T-cell (primary cell): Measurements from ENCODE around the gene TC2N. TPM values are rescaled to one million over a fixed set of nuclear protein-coding genes. Genes with fewer than 3 reads are reported as not detected.
A peak's percentile ranks its signal among the peaks of the same experiment; 100 is the strongest.

Source experiments
- ATAC-seq, 4 experiments: fragments of 200-7000 bp in 3 of 4; fragments of 150-1000 bp in 1 of 4; cut with Tn5 transposase; replicated peaks in 1 of 4; 1 replicate in 3 of 4; 2 replicates in 1 of 4; pipeline ENCODE4 v1.10.0; 2021; ENCODE audit warnings: moderate library complexity in 3 of 4, mild to moderate bottlenecking in 2 of 4, moderate number of reproducible peaks in 1 of 4
- CTCF ChIA-PET, 2 donors: fragments of 300-600 bp; sonication (Branson Sonifier 250); formaldehyde crosslinking; loops; one replicate each; lab custom pipeline; 2022; ENCODE audit warnings: antibody characterized with exemption in 2 of 2; lab: Charles Lee
- POLR2A ChIA-PET, 2 donors: fragments of 300-600 bp; sonication (Branson Sonifier 250); formaldehyde crosslinking; loops; one replicate each; lab custom pipeline; 2022; ENCODE audit warnings: antibody characterized with exemption in 2 of 2; lab: Charles Lee
- DNase-seq, 35 experiments: peaks; one replicate each; pipeline versions ENCODE4 v3.0.0 to v3.0.0-alpha.2; 2013 to 2023
- H3K27ac ChIP-seq: one replicate; pipeline ENCODE4 v1.5.1; 2013; ENCODE audit warnings: low read length
- H3K27me3 ChIP-seq, 2 experiments: replicated peaks in 1 of 2; 1 replicate in 1 of 2; 2 replicates in 1 of 2; pipeline versions ENCODE4 v1.6.1 to v1.7.0; 2013; ENCODE audit warnings: low read length in 1 of 2, mixed read lengths in 1 of 2; ENCODE audit not compliant: control insufficient read depth in 2 of 2, insufficient read depth in 2 of 2; ENCODE audit errors: extremely low read depth in 1 of 2
- H3K36me3 ChIP-seq, 2 donors: 1 replicate in 1 of 2; 2 replicates in 1 of 2; pipeline versions ENCODE4 v1.6.1 to v1.7.0; 2013; ENCODE audit warnings: low read length in 1 of 2; ENCODE audit not compliant: control insufficient read depth in 2 of 2, insufficient read depth in 1 of 2; ENCODE audit errors: extremely low read depth in 1 of 2
- H3K4me1 ChIP-seq, 2 experiments: 1 replicate in 1 of 2; 2 replicates in 1 of 2; pipeline versions ENCODE4 v1.6.1 to v1.7.0; 2013; ENCODE audit warnings: low read length in 2 of 2, mixed read lengths in 1 of 2; ENCODE audit not compliant: insufficient read depth in 2 of 2, control insufficient read depth in 1 of 2; ENCODE audit errors: extremely low read depth in 1 of 2
- H3K4me3 ChIP-seq, 2 donors: 1 replicate in 1 of 2; 2 replicates in 1 of 2; pipeline versions ENCODE4 v1.5.1 to v1.7.0; 2013; ENCODE audit warnings: mild to moderate bottlenecking in 2 of 2, low read length in 1 of 2, moderate library complexity in 1 of 2; ENCODE audit not compliant: control insufficient read depth in 1 of 2; ENCODE audit errors: extremely low read depth in 1 of 2
- H3K9me3 ChIP-seq: 2 replicates; pipeline ENCODE4 v1.7.0; 2013
- H3K27ac Mint-ChIP-seq, 2 donors: one replicate each; pipeline ENCODE4 v1.8.0; 2020 to 2021; ENCODE audit warnings: mild to moderate bottlenecking in 2 of 2, mixed read lengths in 2 of 2
- H3K27me3 Mint-ChIP-seq, 2 donors: one replicate each; pipeline ENCODE4 v1.8.0; 2021 to 2022; ENCODE audit warnings: mixed read lengths in 2 of 2
- H3K36me3 Mint-ChIP-seq: one replicate; pipeline ENCODE4 v1.8.0; 2021; ENCODE audit warnings: mixed read lengths
- H3K4me1 Mint-ChIP-seq, 3 donors: one replicate each; pipeline ENCODE4 v1.8.0; 2020 to 2022; ENCODE audit warnings: mixed read lengths in 3 of 3, mild to moderate bottlenecking in 1 of 3
- H3K4me3 Mint-ChIP-seq, 3 donors: one replicate each; pipeline ENCODE4 v1.8.0; 2020 to 2022; ENCODE audit warnings: mild to moderate bottlenecking in 3 of 3, mixed read lengths in 3 of 3, moderate library complexity in 3 of 3
- H3K9me3 Mint-ChIP-seq, 3 donors: one replicate each; pipeline ENCODE4 v1.8.0; 2020 to 2022; ENCODE audit warnings: mixed read lengths in 3 of 3
- WGBS: methylation state at CpG from one replicate; pipeline ENCODE4 v1.1.5; 2013; ENCODE audit warnings: missing lambda C conversion rate; ENCODE audit not compliant: insufficient coverage; 5-methylcytosine and 5-hydroxymethylcytosine counted together
- total RNA-seq, 35 experiments: library from RNA in 6 of 35; stranded (reverse) in 6 of 35; fragments of 120-200 nt in 1 of 35; gene quantifications; one replicate each; pipeline versions ENCODE4 v1.2.1 to v1.2.4 and lab custom pipeline; 2013 to 2026

The TC2N gene
- total RNA-seq, 5 donors from 2014 or later (not counting 1 experiment from before 2014, with no cell fraction given) = 203 to 274 (median 243) TPM

GRCh38 chr14:91774140-91775096 is 92.9 kb downstream of the TC2N start:
- Mint-ChIP-seq H3K27ac (peak overlapping the region; percentile 17 to 59), H3K4me3 (no peak overlapping the region), H3K9me3 (no peaks in the 10 kb centered on the region), H3K36me3 (peaks cover 25% of the 10 kb centered on the region), H3K27me3 (no peaks in the 10 kb centered on the region), H3K4me1 (peaks cover 17 to 27% (median 26%) of the 10 kb centered on the region in 3 donors)
- no peaks in the 10 kb centered on the region for H3K4me1 ChIP-seq
- CTCF ChIA-PET = interaction anchor here in 1 of 2 donors (0.5 kb wide), 1 partner anchor 243 kb away, joined by 3 read pairs; no protein-coding TSS in a partner anchor
- H3K4me3 ChIP-seq = no peak overlapping the region
- H3K27ac ChIP-seq = no peak overlapping the region
- WGBS = 88% methylated on average over 1 of the region's 5 CpGs
- DNase-seq = no peak
- no peaks in the 10 kb centered on the region for H3K9me3 ChIP-seq
- POLR2A ChIA-PET = interaction anchor here in 1 of 2 donors (0.7 kb wide), 1 partner anchor 44 kb away, joined by 3 read pairs; no protein-coding TSS in a partner anchor
- peak in 1 of 4 experiments; percentile 12 for ATAC-seq
- H3K36me3 ChIP-seq = peaks cover 0 to 41% of the 10 kb centered on the region in 2 donors
- no peaks in the 10 kb centered on the region for H3K27me3 ChIP-seq

- POLR2A ChIA-PET = no interaction called here
- Histone ChIP-seq H3K4me3 (no peak overlapping the region), H3K27me3 (no peaks in the 10 kb centered on the region), H3K4me1 (no peaks in the 10 kb centered on the region), H3K9me3 (no peaks in the 10 kb centered on the region), H3K27ac (no peak overlapping the region), H3K36me3 (peaks cover 0 to 9% of the 10 kb centered on the region in 2 donors)
- DNase-seq (no peak), ATAC-seq (no peak)
- CTCF ChIA-PET = no interaction called here
- H3K27ac Mint-ChIP-seq = no peak overlapping the region
- H3K4me1 Mint-ChIP-seq = peaks cover 11 to 21% (median 15%) of the 10 kb centered on the region in 3 donors
- no peaks in the 10 kb centered on the region for H3K27me3 Mint-ChIP-seq
- peaks cover 19% of the 10 kb centered on the region for H3K36me3 Mint-ChIP-seq
- no peak overlapping the region for H3K4me3 Mint-ChIP-seq
- peaks cover 0 to 1% (median under 1%) of the 10 kb centered on the region in 3 donors for H3K9me3 Mint-ChIP-seq
- no CpG with 5 or more reads among the region's 2 CpGs for WGBS
These were observed 97.2 kb downstream of the TC2N start for GRCh38 chr14:91770185-91770584.

- ChIA-PET CTCF (no interaction called here), POLR2A (no interaction called here)
- 67% methylated on average over 3 of the region's 4 CpGs for whole genome bisulfite sequencing
These were observed 111.6 kb downstream of the TC2N start for GRCh38 chr14:91755570-91756295.

GRCh38 chr14:91754819-91755218 is 112.5 kb downstream of the TC2N start:
- H3K27me3 Mint-ChIP-seq = no peaks in the 10 kb centered on the region
- ATAC-seq (no peak), DNase-seq (no peak)
- no peaks in the 10 kb centered on the region for H3K4me1 Mint-ChIP-seq
- H3K27ac ChIP-seq = no peak overlapping the region
- peaks cover 0 to 10% (median 2%) of the 10 kb centered on the region in 3 donors for H3K9me3 Mint-ChIP-seq
- H3K4me3 ChIP-seq = no peak overlapping the region
- ChIA-PET CTCF (no interaction called here), POLR2A (no interaction called here)
- WGBS = no CpG with 5 or more reads among the region's 1 CpG
- H3K9me3 ChIP-seq = no peaks in the 10 kb centered on the region
- no peak overlapping the region for H3K4me3 Mint-ChIP-seq
- peaks cover 10% of the 10 kb centered on the region for H3K36me3 Mint-ChIP-seq
- no peak overlapping the region for H3K27ac Mint-ChIP-seq
- no peaks in the 10 kb centered on the region for H3K36me3 ChIP-seq
- H3K4me1 ChIP-seq = no peaks in the 10 kb centered on the region
- H3K27me3 ChIP-seq = no peaks in the 10 kb centered on the region

More at GRCh38 chr14:91755570-91756295, 111.6 kb downstream of the TC2N start:
- Mint-ChIP-seq H3K9me3 (peaks cover 5 to 18% (median 7%) of the 10 kb centered on the region in 3 donors), H3K27me3 (no peaks in the 10 kb centered on the region), H3K36me3 (peaks cover 18% of the 10 kb centered on the region), H3K4me3 (no peak overlapping the region), H3K4me1 (no peaks in the 10 kb centered on the region), H3K27ac (no peak overlapping the region)
- no peaks in the 10 kb centered on the region for H3K4me1 ChIP-seq
- H3K36me3 ChIP-seq = peaks cover 0 to 5% of the 10 kb centered on the region in 2 donors
- ATAC-seq (no peak), DNase-seq (no peak)
- no peak overlapping the region for H3K27ac ChIP-seq
- H3K27me3 ChIP-seq = no peaks in the 10 kb centered on the region
- no peak overlapping the region for H3K4me3 ChIP-seq
- no peaks in the 10 kb centered on the region for H3K9me3 ChIP-seq

GRCh38 chr14:91754185-91754584 is 113.2 kb downstream of the TC2N start:
- H3K4me3 Mint-ChIP-seq = no peak overlapping the region
- H3K4me1 ChIP-seq = no peaks in the 10 kb centered on the region
- no peak overlapping the region for H3K27ac ChIP-seq
- no peaks in the 10 kb centered on the region for H3K4me1 Mint-ChIP-seq
- H3K36me3 ChIP-seq = no peaks in the 10 kb centered on the region
- H3K27ac Mint-ChIP-seq = no peak overlapping the region
- H3K36me3 Mint-ChIP-seq = peaks cover 6% of the 10 kb centered on the region
- ChIA-PET CTCF (no interaction called here), POLR2A (interaction anchor here in 1 of 2 donors (0.5 kb wide), 1 partner anchor 45 kb away, joined by 4 read pairs; no protein-coding TSS in a partner anchor)
- H3K9me3 Mint-ChIP-seq = peaks cover 0 to 4% (median 2%) of the 10 kb centered on the region in 3 donors
- no peak overlapping the region for H3K4me3 ChIP-seq
- no CpG with 5 or more reads among the region's 1 CpG for WGBS
- no peaks in the 10 kb centered on the region for H3K9me3 ChIP-seq
- no peaks in the 10 kb centered on the region for H3K27me3 Mint-ChIP-seq
- no peaks in the 10 kb centered on the region for H3K27me3 ChIP-seq
- DNase-seq (no peak), ATAC-seq (no peak)

- H3K4me3 Mint-ChIP-seq = no peak overlapping the region
- H3K27me3 Mint-ChIP-seq = no peaks in the 10 kb centered on the region
- no peak overlapping the region for H3K27ac Mint-ChIP-seq
- POLR2A ChIA-PET = interaction anchor here in 1 of 2 donors (0.5 kb wide), 1 partner anchor 46 kb away, joined by 4 read pairs; no protein-coding TSS in a partner anchor
- ATAC-seq (no peak), DNase-seq (no peak)
- CTCF ChIA-PET = no interaction called here
- WGBS = 96% methylated on average over 4 of the region's 4 CpGs
- no peaks in the 10 kb centered on the region for H3K4me1 Mint-ChIP-seq
- Histone ChIP-seq H3K27ac (no peak overlapping the region), H3K27me3 (no peaks in the 10 kb centered on the region), H3K4me1 (no peaks in the 10 kb centered on the region), H3K36me3 (no peaks in the 10 kb centered on the region), H3K4me3 (no peak overlapping the region), H3K9me3 (no peaks in the 10 kb centered on the region)
- H3K9me3 Mint-ChIP-seq = no peaks in the 10 kb centered on the region
- H3K36me3 Mint-ChIP-seq = peaks cover 2% of the 10 kb centered on the region
These were observed 113.7 kb downstream of the TC2N start for GRCh38 chr14:91753501-91754128.
